Activated CD8-positive, alpha-beta memory T cell treated with anti-CD3 and anti-CD28 coated beads for 24 hours (primary cell): ENCODE measurements around the gene BIN1.

Experiments
- DNase-seq: peaks from one replicate; pipeline ENCODE4 v3.0.0-alpha.2; 2020

The BIN1 gene

DNA sequence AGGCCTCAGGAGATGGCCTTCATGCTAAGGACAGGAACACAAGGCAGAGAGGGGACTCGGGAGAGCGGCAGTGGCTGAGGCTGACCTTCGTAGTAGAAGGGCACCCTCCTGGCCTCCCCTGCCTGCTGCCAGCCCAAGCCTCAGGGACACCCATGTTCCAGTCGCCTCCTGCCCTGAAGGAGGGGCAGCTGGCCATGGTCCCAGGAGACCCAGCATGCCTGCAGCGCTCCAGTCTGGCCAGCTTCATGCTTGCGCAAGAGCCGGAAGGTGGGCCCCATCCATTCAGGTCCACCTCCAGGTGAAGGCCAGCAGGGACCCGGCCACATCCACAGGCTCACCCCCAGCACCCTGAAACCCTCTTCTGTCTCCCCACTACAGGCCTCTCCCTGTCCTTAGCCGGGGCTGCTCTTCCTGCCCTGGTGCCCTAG is 35.0 kb downstream of the BIN1 start:
- DNase-seq = no peak

- DNase-seq = no peak
Observed at GRCh38 chr2:127070221-127070620, 36.7 kb downstream of the BIN1 start.

- no peak for DNase-seq
Observed at GRCh38 chr2:127069536-127069935, 37.4 kb downstream of the BIN1 start.

GRCh38 chr2:127069003-127069402 is 38.0 kb downstream of the BIN1 start:
- DNase-seq = no peak

GRCh38 chr2:127068351-127068741 is 38.6 kb downstream of the BIN1 start:
- DNase-seq = no peak

GRCh38 chr2:127067620-127068350 is 39.2 kb downstream of the BIN1 start:
- peak; percentile 87 for DNase-seq

DNA sequence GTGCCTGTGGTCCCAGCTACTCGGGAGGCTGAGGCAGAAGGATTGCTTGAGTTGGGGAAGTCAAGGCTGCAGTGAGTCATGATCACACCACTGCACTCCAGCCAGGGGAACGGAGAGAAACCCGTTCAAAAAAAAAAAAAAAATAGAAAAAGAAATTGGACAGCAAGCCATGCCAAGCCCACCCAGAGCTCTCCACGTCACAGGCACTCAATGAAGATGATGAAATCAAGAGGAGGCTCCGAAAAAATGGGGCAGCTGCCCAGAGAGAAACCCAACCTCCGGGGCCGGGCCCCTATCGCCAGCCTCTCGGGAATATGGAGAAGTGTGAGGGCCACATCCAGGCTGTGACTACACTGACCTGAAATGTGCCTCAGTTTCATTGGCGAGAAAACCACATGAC is 40.0 kb downstream of the BIN1 start:
- no peak for DNase-seq

- DNase-seq = no peak
Observed at GRCh38 chr2:127065940-127066318, 41.0 kb downstream of the BIN1 start.

- no peak for DNase-seq
Observed at GRCh38 chr2:127065299-127065939, 41.5 kb downstream of the BIN1 start.

GRCh38 chr2:127064642-127065250 is 42.2 kb downstream of the BIN1 start:
- peak; percentile 86 for DNase-seq

DNA sequence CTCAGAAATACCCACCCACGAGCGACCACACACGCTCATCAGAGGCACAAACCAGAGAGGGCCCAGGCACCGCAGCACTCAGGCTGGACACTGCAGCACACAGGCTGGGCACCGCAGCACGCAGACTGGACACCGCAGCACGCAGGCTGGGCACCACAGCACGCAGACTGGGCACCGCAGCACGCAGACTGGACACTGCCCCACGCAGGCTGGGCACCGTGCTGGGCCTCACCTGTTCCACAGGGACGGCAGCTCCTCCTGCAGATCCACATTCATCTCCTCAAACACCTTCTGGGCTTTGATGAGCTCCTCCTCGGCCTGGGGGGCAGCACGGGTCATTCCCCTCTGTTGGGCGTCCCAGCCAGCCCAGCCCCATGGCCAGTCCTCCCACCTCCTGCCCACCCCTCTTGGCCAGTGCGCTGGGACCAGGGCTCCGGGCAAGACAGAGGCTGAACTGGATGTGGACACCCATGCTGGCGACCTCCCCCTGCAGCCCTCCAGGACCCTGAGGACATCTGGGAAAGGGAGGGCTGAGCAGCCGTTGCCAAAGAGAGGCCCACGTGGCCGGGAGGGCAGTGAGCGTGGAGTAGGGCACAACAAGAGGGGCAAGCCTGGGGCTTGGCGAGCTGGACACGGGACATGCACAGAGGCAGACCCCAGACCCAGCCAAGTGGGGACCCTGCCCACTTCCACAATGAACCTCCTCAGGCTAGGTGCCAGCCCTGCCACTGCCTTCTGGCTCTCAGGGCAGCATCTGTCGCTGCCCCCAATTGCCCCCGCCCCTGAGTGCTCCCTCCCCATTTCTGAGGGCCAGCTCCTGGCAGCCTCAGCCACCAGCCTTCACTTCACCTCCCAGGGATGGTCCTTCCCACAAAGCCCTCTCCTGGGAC is 43.0 kb downstream of the BIN1 start:
- no peak for DNase-seq

GRCh38 chr2:127061375-127062273 is 45.3 kb downstream of the BIN1 start:
- DNase-seq = no peak

DNA sequence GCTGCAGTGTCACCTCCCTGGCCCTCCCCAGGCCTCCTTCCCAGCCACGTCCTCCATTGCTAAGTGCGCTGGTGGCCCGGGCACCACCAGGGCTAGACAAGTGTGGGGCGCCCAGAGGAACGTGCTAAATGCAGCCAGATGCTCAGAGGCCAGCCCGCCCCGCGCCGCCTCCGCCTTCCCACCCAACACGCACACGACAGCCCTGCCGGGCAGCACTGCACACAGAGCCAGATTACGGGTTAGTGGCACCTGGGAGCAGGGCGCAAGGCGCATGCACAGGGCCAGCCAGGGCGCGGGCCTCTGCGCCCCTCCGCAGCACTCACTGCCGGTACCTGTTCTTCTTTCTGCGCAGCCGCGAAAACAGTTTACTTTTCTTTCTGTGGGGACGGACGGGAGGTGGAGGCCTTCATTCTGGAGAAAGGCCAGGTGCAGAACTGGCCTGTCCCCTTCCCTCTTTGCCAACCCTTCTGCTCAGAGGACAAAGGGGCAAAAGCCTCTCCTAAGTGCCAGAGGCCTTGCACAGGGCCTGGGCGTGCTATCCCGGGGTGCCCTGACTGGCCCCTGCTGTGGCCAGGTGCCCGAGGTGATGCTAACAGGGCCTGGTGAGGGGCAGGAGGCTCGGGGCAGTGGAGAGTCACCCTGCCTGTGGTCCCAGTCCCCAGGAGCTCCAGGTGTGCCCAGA is 46.5 kb downstream of the BIN1 start:
- DNase-seq = no peak

DNA sequence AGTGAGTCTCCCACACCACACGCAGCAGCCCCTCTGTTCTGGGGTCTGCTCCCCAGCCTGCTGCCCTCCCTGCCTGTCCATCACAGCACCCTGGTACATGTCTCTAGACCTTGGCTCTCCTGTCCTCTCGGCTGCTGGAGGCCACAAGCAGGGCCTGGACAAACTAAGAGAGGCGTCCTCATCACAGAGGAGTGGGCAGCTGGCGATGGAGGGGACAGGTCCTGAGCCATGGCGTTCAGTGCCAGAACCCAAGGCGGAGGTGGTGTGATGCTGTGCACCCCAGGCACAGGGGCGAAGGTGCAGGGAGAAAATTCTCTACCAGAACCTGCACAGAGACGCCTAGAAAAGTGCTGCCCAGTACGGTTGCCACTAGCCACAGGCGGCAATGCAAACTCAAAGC is 47.4 kb downstream of the BIN1 start:
- DNase-seq = no peak

GRCh38 chr2:127058954-127059252 is 48.1 kb downstream of the BIN1 start:
- no peak for DNase-seq

DNA sequence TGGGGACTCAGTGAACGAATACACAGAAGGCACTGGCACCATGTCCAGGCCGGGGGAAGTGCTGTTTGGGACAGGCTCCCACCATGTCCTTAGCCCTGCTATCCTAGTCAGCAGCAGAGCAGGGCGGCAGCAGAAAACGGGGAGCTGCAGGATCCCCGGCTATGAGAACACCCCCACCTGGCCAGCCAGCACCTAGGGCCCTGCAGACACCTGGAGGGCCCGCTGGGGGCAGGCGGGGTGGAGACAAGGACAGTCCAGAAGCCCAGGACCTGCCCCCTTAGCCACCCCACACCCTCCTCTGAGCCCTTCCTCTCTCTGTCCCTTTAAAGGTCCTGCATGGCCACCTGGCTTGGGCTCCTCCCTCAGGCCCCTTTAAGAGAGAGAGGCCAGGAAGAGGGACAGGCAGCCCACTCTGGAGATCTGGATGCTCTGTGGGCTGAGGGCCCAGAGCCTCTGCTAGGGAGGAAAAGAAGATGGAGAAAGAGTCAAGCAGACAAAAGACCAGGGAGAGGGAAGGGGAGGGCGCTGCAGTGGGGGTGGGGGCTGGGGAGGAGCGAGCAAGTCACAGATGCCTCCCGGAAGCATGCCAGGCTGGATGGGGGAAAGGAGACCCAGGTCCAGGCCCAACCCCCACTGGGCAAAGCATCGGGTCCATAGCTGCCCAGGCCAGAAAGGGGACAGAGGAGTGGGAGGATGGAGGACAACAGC is 48.6 kb downstream of the BIN1 start:
- no peak for DNase-seq

DNA sequence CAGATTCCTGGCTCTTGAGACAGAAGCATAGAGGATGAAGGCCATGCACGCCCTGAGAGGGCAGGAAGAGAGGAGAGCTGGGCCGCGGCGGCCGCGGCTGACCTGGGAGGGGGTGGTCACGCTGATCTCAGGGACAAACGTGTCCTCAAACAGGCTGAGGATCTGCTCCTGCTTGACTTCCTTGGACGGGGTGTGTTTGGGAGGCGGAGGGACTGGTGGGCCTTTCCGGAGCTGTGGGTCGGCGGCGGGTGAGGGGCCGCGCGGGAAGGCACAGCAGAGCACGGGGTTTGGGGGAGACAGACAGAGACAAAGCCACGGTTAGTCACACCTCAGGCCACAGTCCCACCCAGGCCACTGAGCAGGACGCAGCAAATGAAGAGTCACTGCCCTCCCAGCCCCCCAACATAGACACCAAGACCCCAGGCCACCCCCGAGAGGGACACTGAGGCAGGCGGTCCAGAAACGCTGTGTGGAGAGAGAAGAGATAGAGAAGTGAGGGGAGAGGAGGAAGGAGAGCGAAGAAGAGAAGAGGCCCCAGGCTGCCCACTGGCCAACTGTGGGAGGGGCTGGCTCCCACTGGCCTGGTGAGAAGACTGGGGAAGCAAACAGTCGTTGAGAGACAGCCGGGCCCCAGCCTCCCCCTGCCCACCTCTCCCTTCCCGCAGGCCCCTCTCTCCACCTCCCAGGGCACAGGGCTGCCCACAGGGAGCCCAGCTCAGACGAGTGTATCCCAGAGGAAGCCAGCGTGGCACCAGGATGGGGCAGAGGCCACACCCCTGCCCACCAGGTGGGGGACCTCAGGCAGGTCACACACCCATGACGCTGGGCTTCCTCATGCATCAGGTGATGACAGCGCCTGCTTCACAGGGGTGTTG is 49.3 kb downstream of the BIN1 start:
- no peak for DNase-seq

DNA sequence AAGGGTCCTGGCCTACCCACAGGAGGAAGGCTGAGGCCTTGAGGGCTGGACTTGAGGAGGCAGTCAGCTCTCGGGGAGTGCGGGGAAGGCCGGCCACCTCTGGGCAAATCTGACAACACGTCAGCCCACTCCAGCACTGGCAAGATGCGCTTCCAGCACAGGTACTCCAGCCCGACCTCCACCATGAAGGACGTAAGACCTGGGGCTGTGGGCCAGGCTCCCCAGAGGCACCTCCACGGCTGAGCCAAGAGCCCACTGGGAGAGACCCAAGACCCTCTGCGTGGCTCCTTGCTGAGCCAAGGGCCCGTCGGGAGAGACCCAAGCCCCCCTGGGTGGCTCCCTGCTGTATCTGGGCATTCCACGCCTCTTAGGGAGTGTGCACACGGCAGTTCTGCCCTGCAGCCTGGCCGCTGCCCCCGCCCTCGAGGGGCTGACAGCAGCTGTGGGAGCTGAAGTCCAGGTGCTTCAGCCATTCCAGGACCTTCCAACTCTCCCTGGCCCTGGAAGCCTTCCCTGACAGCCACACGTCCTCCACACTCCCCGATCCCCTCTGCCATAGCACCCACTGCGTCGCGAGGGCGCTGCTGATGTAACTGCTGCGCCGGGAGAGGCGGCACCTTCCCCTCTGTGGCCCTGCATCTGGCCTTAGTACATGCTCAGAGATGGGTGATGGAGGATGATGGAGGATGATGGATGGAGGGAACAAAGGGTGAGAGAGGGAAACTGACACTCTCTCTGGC is 50.2 kb downstream of the BIN1 start:
- DNase-seq = no peak

DNA sequence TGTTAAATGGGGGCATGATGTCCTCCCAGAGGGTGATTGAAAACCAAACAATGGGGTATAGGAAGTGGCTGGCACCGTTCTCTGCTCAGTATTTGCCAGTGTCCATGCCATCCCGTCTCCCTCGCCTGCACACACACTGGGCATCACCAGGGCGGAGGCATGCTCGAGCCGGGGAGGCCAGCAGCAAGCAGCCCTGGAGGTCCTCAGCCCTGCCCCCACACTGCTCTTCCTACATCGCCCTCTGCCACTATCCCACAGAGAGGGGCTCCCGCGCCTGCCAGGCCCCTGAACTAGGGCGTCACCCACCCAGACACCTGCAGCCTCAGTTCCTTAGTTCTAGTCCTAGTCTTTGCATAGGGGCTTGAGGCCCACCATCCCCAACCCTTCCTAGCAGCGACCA is 50.9 kb downstream of the BIN1 start:
- DNase-seq = no peak

GRCh38 chr2:127055786-127056076 is 51.2 kb downstream of the BIN1 start:
- DNase-seq = no peak
